GM23338 (cell line): ENCODE measurements around the gene MRPL24. TPM values are rescaled to one million over a fixed set of nuclear protein-coding genes. Genes with fewer than 3 reads are reported as not detected.
A peak's percentile ranks its signal among the peaks of the same experiment; 100 is the strongest.

Experiments
- ATAC-seq: fragments of 200-7000 bp; cut with Tn5 transposase; 3 replicates; pipeline ENCODE4 v1.9.1; 2020
- DNase-seq: peaks from one replicate; pipeline ENCODE4 v3.0.0-alpha.2; 2015; ENCODE audit warnings: low spot score
- H2AFZ ChIP-seq: fragments of 200-600 bp; sonication (generic); 2 replicates; pipeline ENCODE4 v1.8.0; 2016; ENCODE audit warnings: antibody characterized with exemption, mild to moderate bottlenecking, moderate library complexity
- H3F3A ChIP-seq: fragments of 200-600 bp; sonication (generic); replicated peaks from 2 replicates; pipeline ENCODE4 v1.8.0; 2017; ENCODE audit warnings: antibody characterized with exemption, mixed run types, low read depth
- H3K27ac ChIP-seq: fragments of 200-600 bp; sonication (generic); 2 replicates; pipeline ENCODE4 v1.6.1; 2016; ENCODE audit warnings: low read depth
- H3K27me3 ChIP-seq: fragments of 200-600 bp; sonication (generic); 2 replicates; pipeline ENCODE4 v1.8.0; 2016; ENCODE audit warnings: mild to moderate bottlenecking, mixed run types, moderate library complexity; ENCODE audit not compliant: insufficient read depth
- H3K36me3 ChIP-seq: fragments of 200-600 bp; sonication (generic); 2 replicates; pipeline ENCODE4 v1.8.0; 2016; ENCODE audit warnings: mild to moderate bottlenecking; ENCODE audit not compliant: insufficient read depth
- H3K4me1 ChIP-seq: fragments of 200-600 bp; sonication (generic); 2 replicates; pipeline ENCODE4 v1.8.0; 2016; ENCODE audit warnings: mild to moderate bottlenecking, moderate library complexity; ENCODE audit not compliant: insufficient read depth
- H3K4me2 ChIP-seq: fragments of 200-600 bp; sonication (generic); 2 replicates; pipeline ENCODE4 v1.7.1; 2017; ENCODE audit warnings: mixed run types
- H3K4me3 ChIP-seq: fragments of 200-600 bp; sonication (generic); 2 replicates; pipeline ENCODE4 v1.6.1; 2016; ENCODE audit warnings: mixed run types
- H3K79me2 ChIP-seq: fragments of 200-600 bp; sonication (generic); replicated peaks from 2 replicates; pipeline ENCODE4 v1.8.0; 2017; ENCODE audit warnings: mild to moderate bottlenecking; ENCODE audit not compliant: insufficient read depth
- H3K9me2 ChIP-seq: fragments of 200-600 bp; sonication (generic); 2 replicates; pipeline ENCODE4 v1.8.0; 2017; ENCODE audit not compliant: insufficient read depth
- H4K20me1 ChIP-seq: fragments of 200-600 bp; sonication (generic); replicated peaks from 2 replicates; pipeline ENCODE4 v1.8.0; 2017; ENCODE audit warnings: mild to moderate bottlenecking; ENCODE audit not compliant: insufficient read depth
- H3K27ac Mint-ChIP-seq: 2 replicates; pipeline ENCODE4 v1.8.0; 2020; ENCODE audit warnings: inconsistent platforms, mild to moderate bottlenecking, moderate library complexity, mixed read lengths
- H3K27me3 Mint-ChIP-seq: 3 replicates; pipeline ENCODE4 v1.8.0; 2022; ENCODE audit warnings: low read depth, mild to moderate bottlenecking, moderate library complexity, mixed read lengths, inconsistent platforms; ENCODE audit not compliant: insufficient read depth, poor library complexity
- H3K36me3 Mint-ChIP-seq: 3 replicates; pipeline ENCODE4 v1.8.0; 2021; ENCODE audit warnings: low read depth, mild to moderate bottlenecking, inconsistent platforms, moderate library complexity, mixed read lengths
- H3K4me1 Mint-ChIP-seq: 3 replicates; pipeline ENCODE4 v1.8.0; 2020; ENCODE audit warnings: mild to moderate bottlenecking, inconsistent platforms, mixed read lengths
- H3K4me3 Mint-ChIP-seq: 3 replicates; pipeline ENCODE4 v1.8.0; 2021; ENCODE audit warnings: moderate library complexity, mild to moderate bottlenecking, inconsistent platforms, mixed read lengths
- H3K9me3 Mint-ChIP-seq: 3 replicates; pipeline ENCODE4 v1.8.0; 2020; ENCODE audit warnings: moderate library complexity, mild to moderate bottlenecking, inconsistent platforms, mixed read lengths
- CREB1 ChIP-seq: fragments of 250-450 bp; sonication (Bioruptor Pico); IDR thresholded peaks from 2 replicates; pipeline ENCODE4 v1.5.0; 2020; ENCODE audit warnings: low read depth, mild to moderate bottlenecking, moderate library complexity
- CTCF ChIP-seq, 2 experiments: fragments of 200-600 bp in 1 of 2; sonication (generic) in 1 of 2; conservative IDR thresholded peaks; 2 replicates each; pipeline versions ENCODE4 v1.5.1 to v1.6.1; 2016 to 2017; ENCODE audit warnings: antibody characterized with exemption in 2 of 2, low read depth in 2 of 2, mild to moderate bottlenecking in 2 of 2, moderate library complexity in 1 of 2
- EZH2 ChIP-seq: fragments of 200-600 bp; sonication (generic); IDR thresholded peaks from one replicate; pipeline ENCODE4 v1.8.0; 2017; ENCODE audit warnings: antibody characterized with exemption, mild to moderate bottlenecking, low read depth; ENCODE audit not compliant: unreplicated experiment
- EZH2phosphoT487 ChIP-seq: fragments of 200-600 bp; sonication (generic); IDR thresholded peaks from one replicate; pipeline ENCODE4 v1.8.1; 2018; ENCODE audit warnings: antibody characterized with exemption; ENCODE audit not compliant: unreplicated experiment
- JUNB ChIP-seq: IDR thresholded peaks from one replicate; pipeline ENCODE4 v1.6.1; 2016; ENCODE audit warnings: antibody characterized with exemption; ENCODE audit not compliant: unreplicated experiment
- NANOG ChIP-seq: IDR thresholded peaks from 2 replicates; pipeline ENCODE4 v1.6.1; 2016; ENCODE audit warnings: antibody characterized with exemption, borderline replicate concordance
- REST ChIP-seq: IDR thresholded peaks from one replicate; pipeline ENCODE4 v1.6.1; 2018; ENCODE audit warnings: antibody characterized with exemption; ENCODE audit not compliant: unreplicated experiment
- STAT1 ChIP-seq: IDR thresholded peaks from one replicate; pipeline ENCODE4 v1.6.1; 2016; ENCODE audit warnings: antibody characterized with exemption; ENCODE audit not compliant: unreplicated experiment
- ZNF114 ChIP-seq: fragments of 250-450 bp; sonication (Bioruptor Pico); IDR thresholded peaks from 2 replicates; pipeline ENCODE4 v1.5.0; 2020; ENCODE audit warnings: mild to moderate bottlenecking, moderate library complexity
- polyA plus RNA-seq: library from polyadenylated mRNA; unstranded; fragments of >200 nt; fragmentation: Nextera tagmentation; extraction: Ambion mirVana; gene quantifications from 2 replicates; pipeline ENCODE4 v1.2.1, GENCODE V29; 2016
- total RNA-seq: library from RNA; depleted of rRNA; stranded (reverse); fragments of >200 nt; shearing (Covaris generic); gene quantifications from 2 replicates; pipeline ENCODE4 v1.2.3, GENCODE V29; 2014
- TF ChIP-seq, protein P1 (sequence below): fragments of 250-450 bp; sonication (Bioruptor Pico); IDR thresholded peaks from 2 replicates; pipeline ENCODE4 v1.5.0; 2020; ENCODE audit warnings: mild to moderate bottlenecking, moderate library complexity
- TF ChIP-seq, protein P2 (sequence below): IDR thresholded peaks from 2 replicates; pipeline ENCODE4 v1.6.1; 2016; ENCODE audit warnings: antibody characterized with exemption

Gene MRPL24
- total and polyA plus RNA-seq, 2 experiments from 2014 or later, result 18.8 to 45.7 TPM

DNA sequence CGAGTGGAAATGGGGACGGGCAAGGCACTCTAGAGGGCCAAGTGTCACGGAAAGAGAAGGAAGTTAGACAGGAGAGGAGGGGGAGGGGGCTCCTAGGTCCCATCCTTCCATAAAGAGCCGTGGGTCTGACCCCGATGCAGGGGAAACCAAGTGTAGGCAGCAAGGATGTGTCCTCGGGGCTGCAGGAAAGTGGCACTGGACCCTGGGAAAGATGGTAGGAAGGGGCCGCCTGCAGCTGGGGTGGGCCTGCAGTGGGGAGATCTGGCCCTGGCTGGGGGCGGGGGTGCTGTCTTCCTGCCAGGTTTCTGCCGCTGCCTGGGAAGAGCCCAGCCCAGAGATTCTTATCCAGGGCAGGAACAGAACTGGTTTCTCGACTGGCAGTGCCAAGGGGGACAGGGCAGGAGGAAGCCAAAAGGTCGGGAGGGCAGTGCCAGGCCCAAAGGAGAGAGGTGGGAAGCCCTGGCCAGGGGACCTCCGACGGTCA is 48.4 kb downstream of the MRPL24 start:
- ATAC-seq, result peak; percentile 2; the same call in 2 of the 3 replicates
- peaks cover 66% of the 10 kb centered on the region for H3K4me1 Mint-ChIP-seq

More for the DNA sequence above, 48.4 kb downstream of the MRPL24 start:
- Histone ChIP-seq H3K4me3 (peak overlapping the region; percentile 51), H3K27ac (peak overlapping the region; percentile 96), H3K27me3 (peaks cover 22% of the 10 kb centered on the region), H3K4me1 (peaks cover 53% of the 10 kb centered on the region), H3K79me2 (no peaks in the 10 kb centered on the region), H3K36me3 (no peaks in the 10 kb centered on the region), H2AFZ (no peak overlapping the region), H3K9me2 (no peaks in the 10 kb centered on the region), H3F3A (peaks cover 36% of the 10 kb centered on the region), H4K20me1 (no peaks in the 10 kb centered on the region), H3K4me2 (peak overlapping the region; percentile 89)
- TF ChIP-seq, protein P1, sequence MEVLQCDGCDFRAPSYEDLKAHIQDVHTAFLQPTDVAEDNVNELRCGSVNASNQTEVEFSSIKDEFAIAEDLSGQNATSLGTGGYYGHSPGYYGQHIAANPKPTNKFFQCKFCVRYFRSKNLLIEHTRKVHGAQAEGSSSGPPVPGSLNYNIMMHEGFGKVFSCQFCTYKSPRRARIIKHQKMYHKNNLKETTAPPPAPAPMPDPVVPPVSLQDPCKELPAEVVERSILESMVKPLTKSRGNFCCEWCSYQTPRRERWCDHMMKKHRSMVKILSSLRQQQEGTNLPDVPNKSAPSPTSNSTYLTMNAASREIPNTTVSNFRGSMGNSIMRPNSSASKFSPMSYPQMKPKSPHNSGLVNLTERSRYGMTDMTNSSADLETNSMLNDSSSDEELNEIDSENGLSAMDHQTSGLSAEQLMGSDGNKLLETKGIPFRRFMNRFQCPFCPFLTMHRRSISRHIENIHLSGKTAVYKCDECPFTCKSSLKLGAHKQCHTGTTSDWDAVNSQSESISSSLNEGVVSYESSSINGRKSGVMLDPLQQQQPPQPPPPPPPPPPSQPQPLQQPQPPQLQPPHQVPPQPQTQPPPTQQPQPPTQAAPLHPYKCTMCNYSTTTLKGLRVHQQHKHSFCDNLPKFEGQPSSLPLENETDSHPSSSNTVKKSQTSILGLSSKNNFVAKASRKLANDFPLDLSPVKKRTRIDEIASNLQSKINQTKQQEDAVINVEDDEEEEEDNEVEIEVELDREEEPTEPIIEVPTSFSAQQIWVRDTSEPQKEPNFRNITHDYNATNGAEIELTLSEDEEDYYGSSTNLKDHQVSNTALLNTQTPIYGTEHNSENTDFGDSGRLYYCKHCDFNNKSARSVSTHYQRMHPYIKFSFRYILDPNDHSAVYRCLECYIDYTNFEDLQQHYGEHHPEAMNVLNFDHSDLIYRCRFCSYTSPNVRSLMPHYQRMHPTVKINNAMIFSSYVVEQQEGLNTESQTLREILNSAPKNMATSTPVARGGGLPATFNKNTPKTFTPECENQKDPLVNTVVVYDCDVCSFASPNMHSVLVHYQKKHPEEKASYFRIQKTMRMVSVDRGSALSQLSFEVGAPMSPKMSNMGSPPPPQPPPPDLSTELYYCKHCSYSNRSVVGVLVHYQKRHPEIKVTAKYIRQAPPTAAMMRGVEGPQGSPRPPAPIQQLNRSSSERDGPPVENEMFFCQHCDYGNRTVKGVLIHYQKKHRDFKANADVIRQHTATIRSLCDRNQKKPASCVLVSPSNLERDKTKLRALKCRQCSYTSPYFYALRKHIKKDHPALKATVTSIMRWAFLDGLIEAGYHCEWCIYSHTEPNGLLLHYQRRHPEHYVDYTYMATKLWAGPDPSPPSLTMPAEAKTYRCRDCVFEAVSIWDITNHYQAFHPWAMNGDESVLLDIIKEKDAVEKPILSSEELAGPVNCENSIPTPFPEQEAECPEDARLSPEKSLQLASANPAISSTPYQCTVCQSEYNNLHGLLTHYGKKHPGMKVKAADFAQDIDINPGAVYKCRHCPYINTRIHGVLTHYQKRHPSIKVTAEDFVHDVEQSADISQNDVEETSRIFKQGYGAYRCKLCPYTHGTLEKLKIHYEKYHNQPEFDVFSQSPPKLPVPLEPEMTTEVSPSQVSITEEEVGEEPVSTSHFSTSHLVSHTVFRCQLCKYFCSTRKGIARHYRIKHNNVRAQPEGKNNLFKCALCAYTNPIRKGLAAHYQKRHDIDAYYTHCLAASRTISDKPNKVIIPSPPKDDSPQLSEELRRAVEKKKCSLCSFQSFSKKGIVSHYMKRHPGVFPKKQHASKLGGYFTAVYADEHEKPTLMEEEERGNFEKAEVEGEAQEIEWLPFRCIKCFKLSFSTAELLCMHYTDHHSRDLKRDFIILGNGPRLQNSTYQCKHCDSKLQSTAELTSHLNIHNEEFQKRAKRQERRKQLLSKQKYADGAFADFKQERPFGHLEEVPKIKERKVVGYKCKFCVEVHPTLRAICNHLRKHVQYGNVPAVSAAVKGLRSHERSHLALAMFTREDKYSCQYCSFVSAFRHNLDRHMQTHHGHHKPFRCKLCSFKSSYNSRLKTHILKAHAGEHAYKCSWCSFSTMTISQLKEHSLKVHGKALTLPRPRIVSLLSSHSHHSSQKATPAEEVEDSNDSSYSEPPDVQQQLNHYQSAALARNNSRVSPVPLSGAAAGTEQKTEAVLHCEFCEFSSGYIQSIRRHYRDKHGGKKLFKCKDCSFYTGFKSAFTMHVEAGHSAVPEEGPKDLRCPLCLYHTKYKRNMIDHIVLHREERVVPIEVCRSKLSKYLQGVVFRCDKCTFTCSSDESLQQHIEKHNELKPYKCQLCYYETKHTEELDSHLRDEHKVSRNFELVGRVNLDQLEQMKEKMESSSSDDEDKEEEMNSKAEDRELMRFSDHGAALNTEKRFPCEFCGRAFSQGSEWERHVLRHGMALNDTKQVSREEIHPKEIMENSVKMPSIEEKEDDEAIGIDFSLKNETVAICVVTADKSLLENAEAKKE, result no peak
- TF ChIP-seq CTCF (conservative IDR thresholded peaks at IDR 0.05; ENCODE audit: low read depth in 2 of 2) (no peak), NANOG (no peak), JUNB (no peak), CREB1 (CRISPR knock-in tag) (no peak), EZH2 (no peak), EZH2phosphoT487 (no peak), STAT1 (no peak), ZNF114 (CRISPR knock-in tag) (no peak), REST (no peak)
- TF ChIP-seq, protein P2, sequence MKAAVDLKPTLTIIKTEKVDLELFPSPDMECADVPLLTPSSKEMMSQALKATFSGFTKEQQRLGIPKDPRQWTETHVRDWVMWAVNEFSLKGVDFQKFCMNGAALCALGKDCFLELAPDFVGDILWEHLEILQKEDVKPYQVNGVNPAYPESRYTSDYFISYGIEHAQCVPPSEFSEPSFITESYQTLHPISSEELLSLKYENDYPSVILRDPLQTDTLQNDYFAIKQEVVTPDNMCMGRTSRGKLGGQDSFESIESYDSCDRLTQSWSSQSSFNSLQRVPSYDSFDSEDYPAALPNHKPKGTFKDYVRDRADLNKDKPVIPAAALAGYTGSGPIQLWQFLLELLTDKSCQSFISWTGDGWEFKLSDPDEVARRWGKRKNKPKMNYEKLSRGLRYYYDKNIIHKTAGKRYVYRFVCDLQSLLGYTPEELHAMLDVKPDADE, result no peak
- H3K27ac Mint-ChIP-seq, result peak overlapping the region; percentile 85
- peaks cover under 1% of the 10 kb centered on the region; the same call in 2 of the 3 replicates for H3K36me3 Mint-ChIP-seq
- H3K27me3 Mint-ChIP-seq, result peaks cover 22% of the 10 kb centered on the region
- H3K4me3 Mint-ChIP-seq, result peak overlapping the region; percentile 55
- no peak for DNase-seq
- H3K9me3 Mint-ChIP-seq, result no peaks in the 10 kb centered on the region; the same call in 2 of the 3 replicates
